Omental fat pad (tissue), 4 donors: ENCODE results near the gene ANKS4B. TPM values are rescaled to one million over a fixed set of nuclear protein-coding genes. Genes with fewer than 3 reads are reported as not detected.
"Not testable (repeated sequence)": the region's sequence is repeated elsewhere in the genome, so short reads cannot be mapped to it uniquely, and the experiment has no call there.

Source experiments
- ATAC-seq: fragments of 150-250 bp; one replicate; pipeline ENCODE4 v1.9.1; 2016; ENCODE audit warnings: mild to moderate bottlenecking, moderate library complexity; ENCODE audit not compliant: low FRiP score
- DNase-seq: peaks from one replicate; pipeline ENCODE4 v3.0.0-alpha.2; 2019; ENCODE audit warnings: low spot score
- total RNA-seq, 4 donors: library from RNA; depleted of rRNA; stranded (reverse); fragments of >200 nt; gene quantifications; one replicate each; pipeline ENCODE4 v1.1.0, GENCODE V29; 2016
- TF ChIP-seq, protein P1 (sequence below), 3 donors: fragments of 450-650 bp; IDR thresholded peaks; one replicate each; pipeline ENCODE4 v1.5.1; 2016 to 2017; ENCODE audit warnings: antibody characterized with exemption in 3 of 3, mild to moderate bottlenecking in 3 of 3, moderate library complexity in 2 of 3

Gene ANKS4B
- total RNA-seq, 4 donors from 2014 or later, result not detected

DNA sequence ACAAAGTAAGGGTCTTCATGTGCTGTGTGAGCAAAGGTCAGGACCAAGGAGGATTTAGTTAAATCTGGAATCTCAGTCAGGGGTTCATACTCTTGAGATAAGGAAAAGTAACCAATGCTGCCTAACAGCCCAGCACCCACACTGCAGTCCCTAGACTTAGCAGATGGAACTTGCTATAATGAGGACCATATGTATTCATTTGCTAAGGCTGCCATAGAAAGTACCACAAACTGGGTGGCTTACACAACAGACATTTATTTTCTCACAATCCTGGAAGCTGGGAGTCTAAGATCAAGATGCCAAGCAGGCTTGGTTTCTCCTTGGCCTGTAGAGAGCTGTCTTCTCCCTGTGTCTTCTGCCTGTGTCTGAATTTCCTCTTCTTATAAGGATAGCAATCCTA is 42.9 kb upstream of the ANKS4B start:
- TF ChIP-seq, protein P1, sequence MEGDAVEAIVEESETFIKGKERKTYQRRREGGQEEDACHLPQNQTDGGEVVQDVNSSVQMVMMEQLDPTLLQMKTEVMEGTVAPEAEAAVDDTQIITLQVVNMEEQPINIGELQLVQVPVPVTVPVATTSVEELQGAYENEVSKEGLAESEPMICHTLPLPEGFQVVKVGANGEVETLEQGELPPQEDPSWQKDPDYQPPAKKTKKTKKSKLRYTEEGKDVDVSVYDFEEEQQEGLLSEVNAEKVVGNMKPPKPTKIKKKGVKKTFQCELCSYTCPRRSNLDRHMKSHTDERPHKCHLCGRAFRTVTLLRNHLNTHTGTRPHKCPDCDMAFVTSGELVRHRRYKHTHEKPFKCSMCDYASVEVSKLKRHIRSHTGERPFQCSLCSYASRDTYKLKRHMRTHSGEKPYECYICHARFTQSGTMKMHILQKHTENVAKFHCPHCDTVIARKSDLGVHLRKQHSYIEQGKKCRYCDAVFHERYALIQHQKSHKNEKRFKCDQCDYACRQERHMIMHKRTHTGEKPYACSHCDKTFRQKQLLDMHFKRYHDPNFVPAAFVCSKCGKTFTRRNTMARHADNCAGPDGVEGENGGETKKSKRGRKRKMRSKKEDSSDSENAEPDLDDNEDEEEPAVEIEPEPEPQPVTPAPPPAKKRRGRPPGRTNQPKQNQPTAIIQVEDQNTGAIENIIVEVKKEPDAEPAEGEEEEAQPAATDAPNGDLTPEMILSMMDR (IDR thresholded peaks at IDR 0.05), result no peak
- no peak for ATAC-seq
- no peak for DNase-seq

DNA sequence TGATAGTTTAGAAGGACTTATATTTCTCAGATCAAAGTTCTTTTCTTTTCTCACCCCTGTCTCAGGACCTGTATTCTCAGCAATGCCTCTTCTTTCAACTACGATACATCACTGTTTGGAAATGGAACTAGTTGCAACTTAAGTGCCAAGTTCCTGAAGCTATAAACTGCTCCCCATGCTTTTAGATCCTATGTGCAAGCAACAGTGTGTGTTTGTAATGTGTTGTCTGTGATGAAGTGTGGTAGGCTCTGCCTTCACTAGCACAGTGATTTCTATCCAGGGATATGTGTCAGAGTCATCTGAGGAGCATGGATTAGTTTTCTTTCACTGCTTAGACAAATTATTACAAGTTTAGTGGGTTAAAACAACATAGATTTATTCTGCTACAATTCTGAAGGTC is 40.5 kb upstream of the ANKS4B start:
- DNase-seq (no peak), ATAC-seq (no peak)
- TF ChIP-seq, protein P1 (IDR thresholded peaks at IDR 0.05), result no peak

DNA sequence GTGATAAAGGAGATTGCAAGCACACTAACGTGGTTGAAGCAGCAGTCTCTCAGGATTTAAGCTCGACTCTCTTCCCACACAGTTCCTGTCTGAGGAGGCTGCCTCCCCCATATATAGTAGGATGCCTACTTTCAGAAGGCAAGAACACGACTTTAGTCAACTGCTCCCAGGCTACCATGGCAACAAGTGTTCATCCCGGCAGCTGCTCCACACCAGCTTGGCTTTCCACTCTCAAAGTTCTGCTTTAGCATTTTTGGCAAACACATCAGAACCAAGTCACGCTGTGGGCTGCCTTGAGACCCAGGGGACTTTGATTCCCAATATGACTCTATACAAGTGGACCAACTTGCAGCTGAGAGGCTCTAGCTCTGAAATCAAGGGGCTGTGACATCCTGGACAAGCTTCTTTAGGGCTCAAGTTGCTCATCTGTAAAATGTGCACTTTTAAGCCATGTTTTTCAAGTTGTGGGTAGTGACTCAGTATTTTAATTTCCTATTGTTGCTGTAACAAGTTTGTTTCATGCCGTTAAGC is 38.7 kb upstream of the ANKS4B start:
- DNase-seq (no peak), ATAC-seq (no peak)
- TF ChIP-seq, protein P1 (IDR thresholded peaks at IDR 0.05), result no peak

DNA sequence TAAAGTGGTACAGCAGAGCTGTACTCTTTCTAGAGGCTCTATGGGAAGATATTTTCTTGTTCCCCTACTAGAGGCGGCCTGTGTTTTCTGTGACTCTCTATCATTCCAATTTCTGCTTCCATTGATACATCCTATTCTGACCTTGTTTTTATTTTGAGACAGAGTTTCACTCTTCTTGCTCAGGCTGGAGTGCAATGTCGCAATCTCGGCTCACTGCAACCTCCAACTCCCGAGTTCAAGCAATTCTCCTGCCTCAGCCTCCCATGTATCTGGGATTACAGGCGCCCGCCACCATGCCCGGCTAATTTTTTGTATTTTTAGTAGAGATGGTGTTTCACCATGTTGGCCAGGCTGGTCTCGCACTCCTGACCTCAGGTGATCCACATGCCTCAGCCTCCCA is 38.2 kb upstream of the ANKS4B start:
- ATAC-seq, DNase-seq: not testable (repeated sequence)

DNA sequence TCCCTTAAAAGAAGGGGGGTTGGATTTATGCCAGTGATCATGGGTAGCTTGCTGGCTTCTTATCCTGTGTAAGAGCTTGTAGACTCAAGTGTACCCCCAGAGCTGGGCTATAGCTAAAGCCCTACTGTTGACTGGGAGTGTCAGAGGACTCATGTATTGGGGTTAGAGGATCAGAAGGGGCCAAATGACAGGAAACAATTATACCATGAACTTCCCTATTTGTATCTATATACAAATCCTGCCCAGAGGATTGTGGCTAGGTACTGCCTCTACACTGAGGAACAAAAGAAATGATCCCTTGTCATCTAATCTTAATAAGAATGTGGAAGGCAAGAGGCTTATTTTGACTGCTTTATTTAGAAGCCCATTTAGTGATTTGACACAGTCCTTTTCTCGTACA is 36.4 kb upstream of the ANKS4B start:
- DNase-seq (no peak), ATAC-seq (no peak)
- TF ChIP-seq, protein P1 (IDR thresholded peaks at IDR 0.05), result no peak

DNA sequence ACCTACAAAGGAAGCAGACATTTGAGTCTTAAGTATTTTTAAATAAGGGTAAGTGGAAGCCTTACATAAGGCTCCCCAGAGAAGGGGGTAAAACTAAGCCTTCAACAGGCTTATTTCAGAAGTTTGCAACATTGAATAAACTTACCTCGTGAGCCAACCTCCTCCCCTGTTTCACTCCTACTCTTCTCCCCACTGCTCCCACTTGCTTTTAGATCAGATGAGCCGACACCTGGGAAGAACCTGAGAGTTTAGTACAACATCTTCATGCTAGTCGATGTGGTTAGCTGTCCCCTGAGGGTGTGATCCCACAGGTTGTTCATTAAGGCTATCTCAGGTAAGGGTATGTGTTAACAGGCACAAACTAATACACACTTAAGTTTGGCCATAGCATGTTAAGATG is 35.9 kb upstream of the ANKS4B start:
- ATAC-seq (no peak), DNase-seq (no peak)
- TF ChIP-seq, protein P1 (IDR thresholded peaks at IDR 0.05), result no peak

DNA sequence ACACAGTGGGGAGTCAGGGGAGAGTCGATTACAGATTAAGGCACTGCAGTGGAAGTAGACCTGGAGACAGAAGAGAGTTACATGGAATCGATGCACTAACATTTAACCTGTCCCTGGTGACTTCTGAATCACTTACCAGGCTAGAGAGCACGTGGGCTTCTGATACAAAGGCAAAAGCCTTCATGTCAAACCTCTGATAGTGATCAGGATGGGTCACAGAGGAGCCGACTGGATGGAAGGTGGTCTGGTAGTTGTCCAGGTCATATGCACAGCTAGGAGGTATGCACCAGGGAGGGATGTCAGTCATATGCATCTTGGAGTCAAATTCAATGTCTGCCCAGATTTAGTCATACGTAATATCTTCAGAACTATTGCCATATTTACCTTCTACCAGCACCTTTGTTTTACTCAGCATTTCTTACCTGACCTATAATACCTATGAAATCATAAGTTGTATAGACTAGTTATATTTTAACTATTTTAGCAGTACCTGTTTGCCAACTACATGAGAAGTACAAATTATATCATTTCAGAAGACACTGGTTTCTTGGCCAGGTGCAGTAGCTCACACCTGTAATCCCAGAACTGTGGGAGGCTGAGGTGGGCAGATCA is 33.8 kb upstream of the ANKS4B start:
- no peak for DNase-seq
- TF ChIP-seq, protein P1 (IDR thresholded peaks at IDR 0.05), result no peak
- no peak for ATAC-seq
